Stomach (tissue), 9 donors: ENCODE data around the gene EXOC4. TPM values are rescaled to one million over a fixed set of nuclear protein-coding genes. Genes with fewer than 3 reads are reported as not detected.

ENCODE experiments used
- DNase-seq, 2 donors: peaks; one replicate each; pipeline versions ENCODE4 v3.0.0 to v3.0.0-alpha.2; 2013 to 2019
- H3K27ac ChIP-seq, 5 donors: fragments of 200-600 bp in 4 of 5; sonication (generic) in 4 of 5; one replicate each; pipeline ENCODE4 v1.5.1; 2013 to 2019; ENCODE audit warnings: mild to moderate bottlenecking in 1 of 5, moderate library complexity in 1 of 5
- H3K27me3 ChIP-seq, 3 donors: fragments of 200-600 bp; sonication (generic); one replicate each; pipeline ENCODE4 v1.5.1; 2017 to 2019; ENCODE audit warnings: mixed run types in 1 of 3
- H3K36me3 ChIP-seq, 4 donors: fragments of 200-600 bp; sonication (generic); 1 replicate in 3 of 4; 2 replicates in 1 of 4; pipeline ENCODE4 v1.5.1; 2016 to 2019
- H3K4me1 ChIP-seq, 4 donors: fragments of 200-600 bp; sonication (generic); one replicate each; pipeline ENCODE4 v1.5.1; 2016 to 2019
- H3K4me3 ChIP-seq, 4 donors: fragments of 200-600 bp; sonication (generic) in 3 of 4; one replicate each; pipeline ENCODE4 v1.5.1; 2016 to 2019; ENCODE audit warnings: mild to moderate bottlenecking in 1 of 4
- H3K9me3 ChIP-seq, 4 donors: fragments of 200-600 bp; sonication (generic); one replicate each; pipeline ENCODE4 v1.5.1; 2016 to 2019
- EP300 ChIP-seq: sonication (generic); formaldehyde crosslinking; IDR thresholded peaks from one replicate; pipeline ENCODE4 v1.6.1; 2017; ENCODE audit warnings: antibody characterized with exemption
- POLR2A ChIP-seq, 4 donors: fragments of 450-650 bp; IDR thresholded peaks; one replicate each; pipeline ENCODE4 v1.6.1; 2016; ENCODE audit warnings: antibody characterized with exemption in 4 of 4, control low read depth in 2 of 4, mild to moderate bottlenecking in 1 of 4, moderate library complexity in 1 of 4
- POLR2AphosphoS5 ChIP-seq, 3 donors: sonication (generic); formaldehyde crosslinking; IDR thresholded peaks; one replicate each; pipeline ENCODE4 v1.6.1; 2016; ENCODE audit warnings: antibody characterized with exemption in 3 of 3
- WGBS, 5 donors: extraction: QIAGEN DNeasy Blood & Tissue Kit in 3 of 5; methylation state at CpG; one replicate each; pipeline versions ENCODE4 v1.1.5 to v1.1.7; 2013 to 2018; 5-methylcytosine and 5-hydroxymethylcytosine counted together
- intact Hi-C: fragments of 100-400 bp; cut with DNase I; formaldehyde crosslinking; loops from one replicate; pipeline ENCODE4 v1.15.1; 2023; ENCODE audit warnings: low total_unique reads
- polyA plus RNA-seq, 3 donors: library from polyadenylated mRNA; stranded (reverse); fragments of 200-250 nt; gene quantifications; one replicate each; pipeline ENCODE4 v1.2.3, GENCODE V29; 2013
- total RNA-seq, 5 donors: library from RNA; depleted of rRNA; stranded (reverse); fragments of >200 nt; gene quantifications; one replicate each; pipeline versions ENCODE4 v1.1.0 to v1.2.3, GENCODE V29; 2014 to 2016
- TF ChIP-seq, protein P1 (sequence below), 7 experiments: fragments of 450-650 bp in 4 of 7; fragments of 200-600 bp in 3 of 7; sonication (generic) in 3 of 7; IDR thresholded peaks; one replicate each; pipeline ENCODE4 v1.5.1; 2016 to 2019; ENCODE audit warnings: antibody characterized with exemption in 7 of 7, control low read depth in 2 of 7, mild to moderate bottlenecking in 1 of 7
- donor health status: healthy with polysubstance abuse.
- donor health status: Bipolar disorder and iron deficiency.
- donor health status: healthy.

Gene EXOC4
- total and polyA plus RNA-seq, 8 donors: 14.1 to 339 (median 61.1) TPM

- TF ChIP-seq POLR2AphosphoS5 (IDR thresholded peaks at IDR 0.05) (no peak), EP300 (no peak), POLR2A (IDR thresholded peaks at IDR 0.05) (no peak)
- TF ChIP-seq, protein P1, sequence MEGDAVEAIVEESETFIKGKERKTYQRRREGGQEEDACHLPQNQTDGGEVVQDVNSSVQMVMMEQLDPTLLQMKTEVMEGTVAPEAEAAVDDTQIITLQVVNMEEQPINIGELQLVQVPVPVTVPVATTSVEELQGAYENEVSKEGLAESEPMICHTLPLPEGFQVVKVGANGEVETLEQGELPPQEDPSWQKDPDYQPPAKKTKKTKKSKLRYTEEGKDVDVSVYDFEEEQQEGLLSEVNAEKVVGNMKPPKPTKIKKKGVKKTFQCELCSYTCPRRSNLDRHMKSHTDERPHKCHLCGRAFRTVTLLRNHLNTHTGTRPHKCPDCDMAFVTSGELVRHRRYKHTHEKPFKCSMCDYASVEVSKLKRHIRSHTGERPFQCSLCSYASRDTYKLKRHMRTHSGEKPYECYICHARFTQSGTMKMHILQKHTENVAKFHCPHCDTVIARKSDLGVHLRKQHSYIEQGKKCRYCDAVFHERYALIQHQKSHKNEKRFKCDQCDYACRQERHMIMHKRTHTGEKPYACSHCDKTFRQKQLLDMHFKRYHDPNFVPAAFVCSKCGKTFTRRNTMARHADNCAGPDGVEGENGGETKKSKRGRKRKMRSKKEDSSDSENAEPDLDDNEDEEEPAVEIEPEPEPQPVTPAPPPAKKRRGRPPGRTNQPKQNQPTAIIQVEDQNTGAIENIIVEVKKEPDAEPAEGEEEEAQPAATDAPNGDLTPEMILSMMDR (IDR thresholded peaks at IDR 0.05): no peak
- H3K4me1 ChIP-seq: peaks cover 0 to 21% (median 9%) of the 10 kb centered on the region in 4 donors
Observed at GRCh38 chr7:133365917-133366316, 113.0 kb downstream of the EXOC4 start.

DNA sequence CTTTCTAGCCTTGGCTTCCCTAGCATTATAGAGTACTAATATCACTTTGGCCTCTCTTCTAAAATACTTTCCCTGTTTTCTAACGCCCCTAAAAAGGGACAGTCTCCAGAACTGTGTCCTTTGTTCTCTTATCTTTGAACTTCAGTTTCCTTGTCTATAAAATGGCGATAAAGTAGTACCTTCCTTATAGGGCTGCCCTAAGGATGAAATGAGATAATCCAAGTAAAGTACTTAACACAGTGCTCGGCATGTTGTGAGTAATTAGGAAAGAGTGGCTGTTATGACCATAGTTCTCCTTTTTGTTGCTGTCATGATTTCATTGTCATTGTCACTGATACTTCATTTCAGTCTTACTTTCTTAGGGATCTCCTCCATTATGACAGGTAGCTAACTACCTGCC, 114.7 kb downstream of the EXOC4 start:
- peaks cover 0 to 26% (median 10%) of the 10 kb centered on the region in 4 donors for H3K4me1 ChIP-seq
- DNase-seq: no peak
- intact Hi-C loops: no loop called here
- H3K27me3 ChIP-seq: no peaks in the 10 kb centered on the region
- no peaks in the 10 kb centered on the region for H3K9me3 ChIP-seq
- no peak overlapping the region for H3K27ac ChIP-seq
- H3K4me3 ChIP-seq: no peak overlapping the region
- TF ChIP-seq EP300 (no peak), POLR2A (IDR thresholded peaks at IDR 0.05) (no peak), POLR2AphosphoS5 (IDR thresholded peaks at IDR 0.05) (no peak)
- TF ChIP-seq, protein P1 (IDR thresholded peaks at IDR 0.05): no peak
- no peaks in the 10 kb centered on the region for H3K36me3 ChIP-seq
- WGBS, 5 donors: 75 to 82% (median 81%) methylated on average over 3 of the region's 3 CpGs

More at GRCh38 chr7:133365917-133366316, 113.0 kb downstream of the EXOC4 start:
- Histone ChIP-seq H3K36me3 (peaks cover 0 to 9% (median 0%) of the 10 kb centered on the region in 4 donors), H3K27me3 (no peaks in the 10 kb centered on the region), H3K4me3 (no peak overlapping the region), H3K27ac (no peak overlapping the region), H3K9me3 (no peaks in the 10 kb centered on the region)
- WGBS, 5 donors: 41 to 57% (median 50%) methylated on average over 3 of the region's 3 CpGs
- intact Hi-C loops: no loop called here
- DNase-seq: no peak

DNA sequence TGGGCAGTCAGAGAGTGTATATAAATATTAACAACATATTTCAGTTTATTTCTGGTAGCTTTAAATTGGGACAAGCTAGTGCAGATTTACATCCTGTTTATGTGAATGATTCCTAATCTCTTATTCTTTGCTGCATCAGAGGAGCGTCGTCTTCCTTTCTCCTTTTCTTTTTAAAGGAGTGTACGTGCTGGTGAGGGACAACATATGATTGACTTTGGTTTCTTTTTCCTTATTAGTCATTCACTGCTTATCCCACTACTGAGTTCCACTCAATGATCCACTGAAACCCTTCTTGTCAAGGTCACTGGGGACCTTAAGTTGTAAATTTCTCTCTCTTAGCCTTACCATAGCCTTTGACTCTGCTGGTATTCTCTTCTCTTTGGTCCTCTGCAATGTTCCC, 116.3 kb downstream of the EXOC4 start:
- 75 to 90% (median 79%) methylated on average over 3 of the region's 3 CpGs for WGBS, 5 donors
- Histone ChIP-seq H3K4me1 (peaks cover 0 to 26% (median 12%) of the 10 kb centered on the region in 4 donors), H3K27me3 (no peaks in the 10 kb centered on the region), H3K9me3 (no peaks in the 10 kb centered on the region), H3K4me3 (no peak overlapping the region), H3K36me3 (no peaks in the 10 kb centered on the region), H3K27ac (no peak overlapping the region)
- no peak for DNase-seq
- TF ChIP-seq EP300: no peak
- no peak for TF ChIP-seq POLR2AphosphoS5 (IDR thresholded peaks at IDR 0.05)
- TF ChIP-seq POLR2A (IDR thresholded peaks at IDR 0.05): no peak
- TF ChIP-seq, protein P1 (IDR thresholded peaks at IDR 0.05): no peak
- intact Hi-C loops: no loop called here

- H3K27me3 ChIP-seq: no peaks in the 10 kb centered on the region
- H3K4me1 ChIP-seq: peaks cover 0 to 7% (median 3%) of the 10 kb centered on the region in 4 donors
- no peak for DNase-seq
- no peak overlapping the region for H3K4me3 ChIP-seq
- intact Hi-C loops: no loop called here
- no peak overlapping the region for H3K27ac ChIP-seq
- TF ChIP-seq, protein P1 (IDR thresholded peaks at IDR 0.05): no peak
- TF ChIP-seq POLR2A (IDR thresholded peaks at IDR 0.05) (no peak), POLR2AphosphoS5 (IDR thresholded peaks at IDR 0.05) (no peak), EP300 (no peak)
- whole genome bisulfite sequencing, 5 donors: 96 to 98% (median 97%) methylated on average over 4 of the region's 4 CpGs
- H3K9me3 ChIP-seq: no peaks in the 10 kb centered on the region
- H3K36me3 ChIP-seq: peaks cover 0 to 16% (median 10%) of the 10 kb centered on the region in 4 donors
Observed at GRCh38 chr7:133371616-133372015, 118.7 kb downstream of the EXOC4 start.
